Measurements from ENCODE around the gene XG. TPM values are rescaled to one million over a fixed set of nuclear protein-coding genes. Genes with fewer than 3 reads are reported as not detected.

Gene XG
- total and polyA plus RNA-seq, 2 of the 8 experiments (the other 6 are each of a cell fraction or from before 2014, with no cell fraction given), result 0.33 to 0.78 TPM

DNA sequence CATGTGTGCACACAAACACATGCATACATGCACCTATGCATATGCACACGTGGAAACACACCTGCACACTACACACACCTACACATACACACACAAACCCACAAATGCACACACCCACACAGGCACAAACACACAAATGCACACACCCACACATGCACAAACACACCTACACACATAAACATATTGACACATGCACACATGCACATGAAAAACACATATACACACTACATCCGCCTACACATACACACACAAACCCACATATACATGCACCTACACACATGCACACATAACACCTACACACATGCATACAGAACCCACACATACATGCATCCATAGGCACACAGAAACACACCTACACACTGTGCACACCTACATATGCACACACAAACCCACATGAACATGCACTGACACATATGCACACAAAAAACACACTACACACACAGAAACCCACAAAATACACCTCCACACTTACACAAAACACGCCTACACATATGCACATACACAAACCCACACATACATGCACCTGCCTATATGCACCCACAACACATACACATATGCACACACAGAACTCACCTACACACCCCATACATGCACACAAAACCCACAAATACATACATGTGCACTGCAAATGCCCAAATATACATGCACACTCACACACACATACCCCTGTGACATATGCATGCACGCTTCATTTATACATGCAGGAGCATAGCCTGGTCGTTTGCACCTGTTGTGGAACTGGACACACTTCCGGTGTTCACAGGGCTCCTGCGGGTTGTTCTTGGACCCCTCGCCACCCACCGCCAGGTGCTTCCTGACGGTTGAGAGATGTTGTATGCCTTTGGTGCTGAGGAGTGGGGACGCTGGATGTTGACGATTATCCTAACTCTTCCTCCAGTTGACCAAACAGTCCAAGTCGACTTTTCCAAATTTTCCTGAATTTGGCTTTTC is 38.7 kb upstream of the XG start (continued):
- no peak for TF ChIP-seq RAD21 (IDR thresholded peaks at IDR 0.05 in 1 of 2, conservative IDR thresholded peaks at IDR 0.05 in 1 of 2; ENCODE audit: low read depth in 2 of 2, low read length in 2 of 2)
- TF ChIP-seq RBBP5 (IDR thresholded peaks at IDR 0.05; ENCODE audit: borderline replicate concordance, low read depth, low read length), result no peak
- TF ChIP-seq MAFK (IDR thresholded peaks at IDR 0.05; ENCODE audit: low read depth, low read length), result no peak
- no peak for TF ChIP-seq CREB1 (IDR thresholded peaks at IDR 0.05)
- no peak for TF ChIP-seq SP1 (IDR thresholded peaks at IDR 0.05; ENCODE audit: low read depth, low read length)
- TF ChIP-seq CHD1 (IDR thresholded peaks at IDR 0.05; ENCODE audit: low read depth, low read length), result no peak
